RWPE2 (cell line): Measurements from ENCODE around the gene XPR1.

Experiments used
- ATAC-seq: fragments of 200-7000 bp; cut with Tn5 transposase; 3 replicates; pipeline ENCODE4 v1.9.1; 2021; ENCODE audit warnings: low read depth
- DNase-seq: peaks from one replicate; pipeline ENCODE4 v3.0.0-alpha.2; 2020; ENCODE audit warnings: low spot score
- H3K27ac ChIP-seq: fragments of 450-650 bp; 2 replicates; pipeline ENCODE4 v1.5.1; 2017; ENCODE audit warnings: mild to moderate bottlenecking; ENCODE audit not compliant: poor library complexity, severe bottlenecking
- H3K27me3 ChIP-seq: fragments of 250-450 bp; sonication (Bioruptor Pico); 2 replicates; pipeline ENCODE4 v1.5.1; 2021; ENCODE audit warnings: mild to moderate bottlenecking, moderate library complexity; ENCODE audit not compliant: insufficient read depth, poor library complexity, severe bottlenecking
- H3K36me3 ChIP-seq: fragments of 250-450 bp; sonication (Bioruptor Pico); 2 replicates; pipeline ENCODE4 v1.5.1; 2020; ENCODE audit warnings: low read depth, mild to moderate bottlenecking, moderate library complexity
- H3K4me1 ChIP-seq: fragments of 250-450 bp; sonication (Bioruptor Pico); 2 replicates; pipeline ENCODE4 v1.5.1; 2021; ENCODE audit warnings: mild to moderate bottlenecking, moderate library complexity; ENCODE audit not compliant: insufficient read depth, poor library complexity, severe bottlenecking
- H3K4me3 ChIP-seq: fragments of 250-450 bp; sonication (Bioruptor Pico); 2 replicates; pipeline ENCODE4 v1.5.1; 2021; ENCODE audit warnings: mild to moderate bottlenecking, moderate library complexity; ENCODE audit not compliant: severe bottlenecking
- H3K9me3 ChIP-seq: fragments of 250-450 bp; sonication (Bioruptor Pico); 2 replicates; pipeline ENCODE4 v1.5.1; 2021; ENCODE audit warnings: mild to moderate bottlenecking, moderate library complexity; ENCODE audit not compliant: severe bottlenecking
- TF ChIP-seq, protein P1 (sequence below): fragments of 450-650 bp; IDR thresholded peaks from one replicate; pipeline ENCODE4 v1.5.1; 2017; ENCODE audit warnings: mild to moderate bottlenecking, moderate library complexity; ENCODE audit not compliant: poor library complexity, severe bottlenecking

XPR1 gene

DNA sequence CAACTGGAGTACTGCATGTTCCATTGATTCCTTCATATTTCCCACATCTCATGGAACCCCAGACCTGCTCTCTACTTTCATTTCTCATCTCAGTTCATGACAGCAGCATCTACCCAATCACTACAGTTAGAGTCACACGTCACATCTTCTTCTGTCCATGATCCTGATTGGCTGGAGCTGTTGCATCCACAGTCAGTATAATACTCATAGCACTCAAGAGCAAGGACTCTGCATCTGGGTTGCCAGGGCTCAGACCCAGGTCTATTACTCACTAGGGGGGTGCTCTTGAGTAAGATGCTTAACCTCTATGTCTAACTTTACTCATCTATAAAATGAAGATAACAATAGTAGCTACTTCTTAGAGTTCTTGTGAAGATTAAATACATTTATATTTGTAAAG is 4.4 kb upstream of the XPR1 start:
- ATAC-seq, result no peak
- H3K9me3 ChIP-seq, result no peaks in the 10 kb centered on the region
- H3K27me3 ChIP-seq, result no peaks in the 10 kb centered on the region
- H3K4me3 ChIP-seq, result no peak overlapping the region
- TF ChIP-seq, protein P1, sequence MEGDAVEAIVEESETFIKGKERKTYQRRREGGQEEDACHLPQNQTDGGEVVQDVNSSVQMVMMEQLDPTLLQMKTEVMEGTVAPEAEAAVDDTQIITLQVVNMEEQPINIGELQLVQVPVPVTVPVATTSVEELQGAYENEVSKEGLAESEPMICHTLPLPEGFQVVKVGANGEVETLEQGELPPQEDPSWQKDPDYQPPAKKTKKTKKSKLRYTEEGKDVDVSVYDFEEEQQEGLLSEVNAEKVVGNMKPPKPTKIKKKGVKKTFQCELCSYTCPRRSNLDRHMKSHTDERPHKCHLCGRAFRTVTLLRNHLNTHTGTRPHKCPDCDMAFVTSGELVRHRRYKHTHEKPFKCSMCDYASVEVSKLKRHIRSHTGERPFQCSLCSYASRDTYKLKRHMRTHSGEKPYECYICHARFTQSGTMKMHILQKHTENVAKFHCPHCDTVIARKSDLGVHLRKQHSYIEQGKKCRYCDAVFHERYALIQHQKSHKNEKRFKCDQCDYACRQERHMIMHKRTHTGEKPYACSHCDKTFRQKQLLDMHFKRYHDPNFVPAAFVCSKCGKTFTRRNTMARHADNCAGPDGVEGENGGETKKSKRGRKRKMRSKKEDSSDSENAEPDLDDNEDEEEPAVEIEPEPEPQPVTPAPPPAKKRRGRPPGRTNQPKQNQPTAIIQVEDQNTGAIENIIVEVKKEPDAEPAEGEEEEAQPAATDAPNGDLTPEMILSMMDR, result no peak
- peaks cover 2% of the 10 kb centered on the region for H3K4me1 ChIP-seq
- no peak overlapping the region for H3K27ac ChIP-seq
- no peak for DNase-seq
- H3K36me3 ChIP-seq, result no peaks in the 10 kb centered on the region

DNA sequence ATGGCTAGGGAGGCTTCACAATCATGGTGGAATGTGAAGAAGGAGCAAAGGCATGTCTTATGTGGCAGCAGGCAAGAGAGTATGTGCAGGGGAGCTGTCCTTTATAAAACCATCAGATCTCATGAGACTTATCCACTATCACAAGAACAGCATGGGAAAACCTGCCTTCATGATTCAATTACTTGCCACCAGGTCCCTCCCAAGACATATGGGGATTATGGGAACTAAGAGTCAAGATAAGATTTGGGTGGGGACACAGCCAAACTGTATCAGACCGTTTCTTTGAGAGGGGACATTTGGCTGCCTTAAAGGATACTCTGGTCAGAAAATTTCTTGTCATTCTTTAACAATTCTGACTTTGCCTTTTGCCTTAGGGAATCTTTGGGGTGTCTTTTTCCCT is 3.2 kb upstream of the XPR1 start:
- Histone ChIP-seq H3K4me1 (peaks cover 12% of the 10 kb centered on the region), H3K9me3 (no peaks in the 10 kb centered on the region), H3K4me3 (no peak overlapping the region), H3K27ac (no peak overlapping the region), H3K36me3 (no peaks in the 10 kb centered on the region), H3K27me3 (no peaks in the 10 kb centered on the region)
- DNase-seq (no peak), ATAC-seq (no peak)
- TF ChIP-seq, protein P1, result no peak

DNA sequence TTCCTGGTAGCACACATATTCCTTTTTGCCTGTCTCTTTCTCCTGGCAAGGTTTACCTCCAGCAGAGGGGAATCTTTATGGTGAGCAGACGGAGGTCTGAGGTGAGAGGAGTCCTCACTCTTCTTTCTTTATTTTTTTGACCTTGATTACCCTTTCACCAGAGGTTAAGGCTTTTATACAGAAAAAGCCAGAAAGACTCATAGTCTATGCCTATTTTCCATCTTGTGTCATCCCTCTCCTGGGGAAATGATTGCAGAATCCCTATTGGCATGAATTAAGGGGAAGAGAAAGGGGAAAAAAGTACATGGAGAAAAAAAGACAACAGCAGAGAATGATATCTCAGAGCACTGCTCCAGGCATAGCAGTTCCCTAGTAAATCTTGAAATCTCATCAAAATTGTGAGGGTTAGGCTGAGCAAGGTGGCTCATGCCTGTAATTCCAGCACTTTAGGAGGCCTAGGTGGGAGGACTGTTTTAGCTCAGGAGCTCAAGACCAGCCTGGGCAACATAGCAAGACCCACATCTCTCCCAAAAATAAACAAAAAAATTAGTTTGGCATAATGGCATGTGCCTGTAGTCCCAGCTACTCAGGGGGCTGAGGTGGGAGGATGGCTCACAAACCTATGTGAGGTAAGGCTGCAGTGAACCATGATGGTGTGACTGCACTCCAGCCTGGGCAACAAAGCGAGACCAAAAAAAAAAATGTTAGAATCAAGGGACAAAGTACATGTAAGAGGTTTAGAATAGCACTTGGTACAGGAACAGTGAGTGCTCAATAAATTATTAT is 1.2 kb upstream of the XPR1 start:
- Histone ChIP-seq H3K9me3 (no peaks in the 10 kb centered on the region), H3K36me3 (no peaks in the 10 kb centered on the region), H3K27me3 (no peaks in the 10 kb centered on the region), H3K4me1 (peaks cover 20% of the 10 kb centered on the region), H3K4me3 (no peak overlapping the region), H3K27ac (no peak overlapping the region)
- TF ChIP-seq, protein P1, result no peak
- DNase-seq (no peak), ATAC-seq (no peak)

DNA sequence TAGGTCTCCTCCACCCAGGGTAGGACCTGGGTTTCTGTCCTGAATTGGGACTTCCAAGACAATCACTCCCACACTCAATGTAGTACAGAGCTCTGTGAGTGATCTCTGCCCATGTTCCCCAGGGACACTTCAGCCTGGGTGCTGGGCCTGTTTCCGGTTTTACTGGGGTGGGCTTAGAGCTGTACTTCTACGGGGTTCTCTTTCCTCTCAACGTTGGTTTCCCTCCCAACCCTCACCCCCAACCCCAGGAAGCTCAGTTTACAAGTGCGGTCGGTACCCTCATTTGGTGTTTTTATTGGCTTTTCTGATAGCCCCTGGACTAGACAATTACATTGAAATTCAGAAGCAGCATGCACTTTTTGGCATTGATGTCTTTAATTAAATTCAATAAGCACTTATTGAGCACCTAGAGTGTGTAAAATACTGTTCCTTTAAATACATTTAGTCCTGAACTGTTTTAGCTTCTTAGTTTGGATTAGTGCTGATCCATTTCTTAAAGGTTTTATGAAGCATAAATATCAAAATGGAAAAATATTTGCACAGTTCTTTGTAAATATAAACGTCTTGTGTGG is 542 bp upstream of the XPR1 start:
- H3K4me1 ChIP-seq, result peaks cover 27% of the 10 kb centered on the region
- no peak for DNase-seq
- TF ChIP-seq, protein P1, result no peak

More for the DNA sequence above, 542 bp upstream of the XPR1 start:
- Histone ChIP-seq H3K4me3 (no peak overlapping the region), H3K27me3 (no peaks in the 10 kb centered on the region), H3K27ac (no peak overlapping the region), H3K36me3 (no peaks in the 10 kb centered on the region), H3K9me3 (no peaks in the 10 kb centered on the region)
- ATAC-seq, result no peak
